SK-N-MC (cell line): Measurements from ENCODE around the gene SPSB3.

Experiments
- EZH2 ChIP-seq: fragments of 200-600 bp; sonication (generic); IDR thresholded peaks from one replicate; pipeline ENCODE4 v1.6.1; 2017; ENCODE audit warnings: antibody characterized with exemption
- FOXP2 ChIP-seq: optimal IDR thresholded peaks from 2 replicates; pipeline ENCODE3; 2011; ENCODE audit warnings: mild to moderate bottlenecking, moderate library complexity; ENCODE audit not compliant: insufficient read depth; ENCODE audit errors: extremely low read length, control extremely low read depth
- POLR2AphosphoS5 ChIP-seq: IDR thresholded peaks from 2 replicates; pipeline ENCODE4 v1.6.1; 2012; ENCODE audit warnings: mild to moderate bottlenecking, low read depth, low read length, borderline replicate concordance

DNA sequence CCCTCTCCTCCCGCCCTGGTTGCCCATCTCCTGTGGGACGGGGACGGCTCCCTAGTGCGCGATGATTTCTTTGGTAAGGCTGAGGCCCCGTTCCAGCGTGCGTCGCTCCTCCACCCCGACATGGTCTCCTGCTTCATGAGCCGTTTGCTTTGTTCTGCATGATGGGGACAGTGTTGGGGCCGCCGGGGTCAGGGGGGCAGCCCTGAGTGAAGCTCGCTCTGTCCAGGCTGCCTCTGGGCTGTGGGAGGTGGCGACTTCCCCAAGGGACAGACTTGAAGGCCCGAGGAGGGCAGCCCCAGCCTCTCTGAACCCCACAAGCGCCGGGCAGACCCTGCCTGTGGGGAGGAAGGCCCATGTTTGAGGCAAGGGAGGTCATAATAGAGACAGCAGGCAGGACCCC lies 23.4 kb downstream of the SPSB3 start:
- TF ChIP-seq EZH2 (no peak), POLR2AphosphoS5 (no peak), FOXP2 (no peak)
